ENCODE measurements around the gene RPL35. TPM values are rescaled to one million over a fixed set of nuclear protein-coding genes. Genes with fewer than 3 reads are reported as not detected.

RPL35 gene
- total RNA-seq, 1 donor from 2014 or later: 621 TPM

DNA sequence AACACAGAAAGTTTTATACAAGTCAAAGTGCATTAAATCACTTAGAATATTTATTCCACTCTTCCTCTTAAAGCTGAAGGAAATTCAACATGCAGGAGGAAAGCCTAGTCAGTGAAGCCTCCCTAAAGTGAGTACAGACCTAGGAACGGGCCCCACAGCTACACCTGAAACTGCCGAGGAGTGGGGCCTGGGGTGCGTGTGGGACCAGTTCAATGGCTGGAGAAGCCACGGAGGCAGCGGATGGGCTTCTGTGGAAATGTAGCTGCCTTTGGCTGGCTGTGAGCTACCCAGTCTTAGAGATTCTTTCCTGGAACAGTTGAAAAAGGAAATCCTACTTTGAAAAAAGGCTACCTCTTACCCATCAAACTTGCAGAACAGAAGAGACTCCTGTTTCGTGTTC lies 16.8 kb upstream of the RPL35 start:
- DNase-seq: peak; percentile 22
- ATAC-seq (ENCODE audit: poor library complexity): no peak
- intact Hi-C loops (cut with DNase I): no loop called here

DNA sequence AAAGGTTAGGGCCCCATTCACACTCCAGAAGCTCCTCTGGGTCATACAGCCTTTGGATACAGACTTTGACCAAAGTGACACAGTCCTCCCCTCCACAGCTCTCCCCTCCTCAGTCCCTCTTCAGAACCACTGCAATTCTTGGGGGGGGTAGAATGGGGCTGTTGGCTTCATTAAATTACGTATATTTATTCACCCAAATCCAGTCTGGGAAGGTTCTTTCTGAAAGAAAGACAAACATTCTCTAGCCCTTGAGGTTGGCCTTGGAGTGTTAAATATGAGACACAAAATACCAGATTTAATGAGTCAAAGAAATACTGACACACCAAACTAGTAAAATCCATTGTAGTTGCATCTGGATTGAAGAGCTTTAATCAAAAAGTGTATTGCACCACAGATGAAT lies 16.3 kb upstream of the RPL35 start:
- DNase-seq (no peak), ATAC-seq (ENCODE audit: poor library complexity) (no peak)
- intact Hi-C loops (cut with DNase I): no loop called here

GRCh38 chr9:124877021-124877782 lies 15.4 kb upstream of the RPL35 start:
- intact Hi-C loops (cut with DNase I): no loop called here
- ATAC-seq (ENCODE audit: poor library complexity) (no peak), DNase-seq (peak; percentile 22)

- ATAC-seq (ENCODE audit: poor library complexity) (no peak), DNase-seq (peak; percentile 13)
- intact Hi-C loops (cut with DNase I): no loop called here
Measured at GRCh38 chr9:124875501-124875900, 13.7 kb upstream of the RPL35 start.

DNA sequence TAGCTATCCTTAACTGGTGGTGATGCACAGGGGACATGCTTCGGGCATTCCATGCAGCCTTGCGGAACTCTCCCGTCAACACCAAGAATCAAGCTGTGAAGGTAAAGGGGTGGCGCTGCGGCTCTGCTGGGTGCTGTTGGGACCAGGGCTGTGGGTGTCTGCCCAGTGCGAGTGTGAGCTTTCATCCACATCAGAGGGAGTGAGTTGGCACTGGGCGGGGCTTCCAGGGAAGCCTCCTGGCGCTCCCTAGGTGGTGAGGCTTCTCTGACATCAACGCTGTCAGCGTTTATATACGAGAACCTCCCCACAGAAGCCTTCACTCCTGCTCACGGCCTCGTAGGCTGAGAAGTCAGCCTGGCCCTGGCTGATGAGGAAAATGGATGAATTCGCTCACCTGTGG lies 11.9 kb upstream of the RPL35 start:
- DNase-seq (peak; percentile 29), ATAC-seq (ENCODE audit: poor library complexity) (no peak)
- intact Hi-C loops (cut with DNase I): no loop called here

DNA sequence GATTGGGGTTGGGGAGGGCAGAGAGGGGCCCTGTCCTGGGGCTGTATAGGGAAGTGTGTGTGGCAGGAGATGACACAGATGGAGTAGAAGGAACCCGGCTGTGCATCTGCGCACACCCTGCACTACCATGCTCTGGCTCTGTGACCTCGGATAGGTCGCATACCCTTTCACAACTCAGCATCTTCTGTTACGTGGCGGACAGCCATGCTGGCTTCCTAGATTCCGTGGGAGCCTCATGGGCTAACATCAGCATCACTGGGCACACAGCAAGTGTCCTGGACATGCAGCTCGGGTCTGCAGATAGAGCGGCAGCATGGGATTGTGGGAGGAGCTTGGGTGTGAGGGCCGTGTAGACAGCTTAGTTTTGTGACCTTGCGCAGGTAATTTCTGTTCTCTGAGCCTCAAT lies 9.4 kb upstream of the RPL35 start:
- no peak for DNase-seq
- intact Hi-C loops (cut with DNase I): no loop called here
- no peak for ATAC-seq (ENCODE audit: poor library complexity)

- no peak for DNase-seq
- no peak for ATAC-seq (ENCODE audit: poor library complexity)
- intact Hi-C loops (cut with DNase I): no loop called here
Measured at GRCh38 chr9:124870723-124871122, 9.0 kb upstream of the RPL35 start.

- ATAC-seq (ENCODE audit: poor library complexity) (no peak), DNase-seq (peak; percentile 69)
- intact Hi-C loops (cut with DNase I): no loop called here
Measured at GRCh38 chr9:124869986-124870560, 8.3 kb upstream of the RPL35 start.

GRCh38 chr9:124869466-124869985 lies 7.8 kb upstream of the RPL35 start:
- DNase-seq (no peak), ATAC-seq (ENCODE audit: poor library complexity) (peak; percentile 8)
- intact Hi-C loops (cut with DNase I): no loop called here

GRCh38 chr9:124868511-124869465 lies 7.0 kb upstream of the RPL35 start:
- intact Hi-C loops (cut with DNase I): no loop called here
- peak; percentile 93 for DNase-seq
- ATAC-seq (ENCODE audit: poor library complexity): peak; percentile 95

- no peak for DNase-seq
- peak; percentile 35 for ATAC-seq (ENCODE audit: poor library complexity)
- intact Hi-C loops (cut with DNase I): no loop called here
Measured at GRCh38 chr9:124863371-124863871, 1.7 kb upstream of the RPL35 start.

DNA sequence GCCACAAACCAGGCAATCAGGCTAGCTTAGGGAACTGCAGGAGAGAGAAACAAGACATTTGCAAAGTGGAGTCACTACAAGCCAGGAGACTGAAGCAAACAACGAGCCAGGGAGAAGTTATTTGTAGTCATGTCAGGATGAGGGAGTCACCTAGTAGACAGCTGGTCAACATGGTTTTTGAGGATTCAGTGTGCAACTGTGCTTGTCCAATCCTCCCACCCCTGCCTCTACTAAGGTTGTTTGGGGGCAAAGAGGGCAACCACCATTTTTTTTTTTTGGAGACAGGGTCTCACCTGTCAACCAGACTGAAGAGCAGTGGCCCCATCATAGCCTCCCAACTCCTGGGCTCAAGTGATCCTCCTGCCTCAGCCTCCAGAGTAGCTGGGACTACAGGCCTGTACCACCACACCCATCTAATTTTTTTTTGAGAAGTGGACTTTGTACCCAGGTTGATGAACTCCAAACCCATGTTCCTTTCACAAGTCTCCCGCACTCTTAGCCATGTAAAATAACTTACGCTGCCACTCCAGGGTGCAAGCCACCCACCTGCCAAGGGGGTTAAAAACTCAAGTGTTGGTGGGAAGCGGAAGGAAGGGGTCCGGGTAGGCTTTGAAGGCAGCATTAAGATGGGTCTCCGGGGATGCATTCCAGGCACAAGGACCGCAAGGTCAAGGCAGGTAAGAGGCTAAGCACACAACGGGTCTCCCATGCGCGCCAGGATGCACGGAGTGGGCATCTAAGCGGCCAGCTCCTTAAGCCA lies 995 bp downstream of the RPL35 start:
- DNase-seq (no peak), ATAC-seq (ENCODE audit: poor library complexity) (no peak)
- intact Hi-C loops (cut with DNase I): no loop called here

DNA sequence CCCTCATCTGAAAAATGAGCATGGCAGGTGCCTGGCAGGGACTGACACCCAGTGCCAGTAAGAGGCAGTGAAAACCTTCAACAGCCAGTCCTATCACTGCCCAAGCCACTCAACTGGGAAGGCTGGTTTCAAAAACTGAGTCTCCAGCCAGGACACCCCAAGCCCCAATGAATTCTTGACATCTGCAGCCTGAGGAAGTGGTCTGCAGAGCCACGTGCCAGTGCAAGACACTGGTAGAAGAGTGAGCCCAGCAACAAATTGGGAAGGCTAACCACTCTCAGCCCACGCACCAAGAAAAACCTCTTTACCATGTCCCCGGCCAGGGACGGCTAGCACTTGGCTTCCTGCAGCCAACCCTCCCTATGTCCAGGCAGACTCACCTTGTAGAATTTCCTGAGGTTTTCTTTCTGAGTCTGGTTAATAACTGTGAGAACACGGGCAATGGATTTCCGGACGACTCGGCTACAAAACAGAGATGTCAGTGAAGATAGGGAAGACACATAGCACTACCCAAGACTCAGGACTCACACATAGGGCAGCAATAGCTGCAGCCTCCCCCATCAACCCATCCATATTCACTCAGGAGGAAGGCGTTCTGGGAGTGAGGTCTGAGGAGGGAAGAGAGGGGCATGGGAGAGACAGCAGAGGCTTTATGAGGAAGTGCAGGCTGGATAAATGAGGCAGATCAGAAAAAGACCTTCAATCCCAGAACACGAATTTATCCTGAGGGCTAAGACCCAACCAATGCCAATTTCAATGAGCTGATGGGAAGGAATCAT lies 1.8 kb downstream of the RPL35 start:
- no peak for DNase-seq
- no peak for ATAC-seq (ENCODE audit: poor library complexity)
- intact Hi-C loops (cut with DNase I): no loop called here

- intact Hi-C loops (cut with DNase I): no loop called here
- no peak for DNase-seq
- no peak for ATAC-seq (ENCODE audit: poor library complexity)
Measured at GRCh38 chr9:124858330-124859046, 3.3 kb downstream of the RPL35 start.

GRCh38 chr9:124857533-124858162 lies 4.1 kb downstream of the RPL35 start:
- intact Hi-C loops (cut with DNase I): no loop called here
- no peak for DNase-seq
- no peak for ATAC-seq (ENCODE audit: poor library complexity)

DNA sequence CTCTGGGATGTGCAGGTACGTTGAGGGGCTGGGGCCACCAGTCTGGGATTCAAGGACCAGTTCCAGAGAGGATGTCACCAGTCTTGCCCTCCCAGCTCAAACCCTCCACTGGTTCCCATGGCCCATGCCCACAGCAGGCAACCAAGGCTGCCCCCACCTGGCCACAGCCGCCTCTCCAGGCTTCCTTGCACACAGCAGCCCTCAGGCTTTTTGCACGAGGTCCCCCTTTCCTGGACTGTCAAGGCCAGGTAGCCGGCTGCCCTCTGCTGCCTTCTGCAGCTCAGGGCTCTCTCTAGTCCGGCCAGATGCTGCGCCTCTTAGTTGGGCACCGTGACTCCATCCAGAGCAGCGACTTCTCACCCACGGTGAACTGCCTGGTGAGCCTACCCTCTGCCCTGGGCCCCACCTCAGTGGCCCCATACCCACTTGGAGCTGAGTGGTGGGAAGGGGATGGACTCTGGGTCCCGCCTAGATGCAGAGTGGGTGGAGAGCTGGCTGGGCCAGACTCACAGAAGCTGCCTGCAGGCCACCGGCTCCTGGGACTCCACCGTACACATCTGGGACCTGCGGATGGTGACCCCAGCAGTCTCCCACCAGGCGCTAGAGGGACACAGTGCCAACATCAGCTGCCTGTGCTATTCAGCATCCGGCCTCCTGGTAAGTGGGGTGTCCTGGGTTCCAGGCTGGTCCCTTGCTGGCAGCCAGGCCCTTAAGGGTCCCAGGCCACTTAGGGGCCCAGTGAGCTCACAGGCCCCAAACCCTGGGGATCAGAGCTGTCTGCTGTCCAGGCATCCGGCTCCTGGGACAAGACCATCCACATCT lies 5.6 kb downstream of the RPL35 start:
- intact Hi-C loops (cut with DNase I): no loop called here
- DNase-seq (no peak), ATAC-seq (ENCODE audit: poor library complexity) (no peak)
